Measurements from ENCODE around the gene ST6GALNAC1. TPM values are rescaled to one million over a fixed set of nuclear protein-coding genes. Genes with fewer than 3 reads are reported as not detected.
"Not testable (repeated sequence)": the region's sequence is repeated elsewhere in the genome, so short reads cannot be mapped to it uniquely, and the experiment has no call there.

Gene ST6GALNAC1
- total RNA-seq, 4 donors from 2014 or later: 2.4 to 5.6 TPM; not detected in 2

GRCh38 chr17:76612977-76613851 lies 30.3 kb downstream of the ST6GALNAC1 start:
- TF ChIP-seq POLR2A (IDR thresholded peaks at IDR 0.05) (no peak), CTCF (IDR thresholded peaks at IDR 0.05) (no peak)
- H3K4me3 ChIP-seq (ENCODE audit: low read depth, poor library complexity, severe bottlenecking): no peak overlapping the region
- no peak for DNase-seq (ENCODE audit: low spot score in 2 of 2)
- intact Hi-C loops (cut with DNase I; ENCODE audit: low total_unique reads): no loop called here
- WGBS, 2 donors: 65 to 68% methylated on average over 16 to 17 of the region's 17 CpGs

- 63 to 72% methylated on average over 4 of the region's 4 CpGs for WGBS, 2 donors
- TF ChIP-seq POLR2A (IDR thresholded peaks at IDR 0.05) (no peak), CTCF (IDR thresholded peaks at IDR 0.05) (no peak)
- no peak for DNase-seq (ENCODE audit: low spot score in 2 of 2)
- intact Hi-C loops (cut with DNase I; ENCODE audit: low total_unique reads): no loop called here
- no peak overlapping the region for H3K4me3 ChIP-seq (ENCODE audit: low read depth, poor library complexity, severe bottlenecking)
Measured at GRCh38 chr17:76612465-76612864, 31.1 kb downstream of the ST6GALNAC1 start.

GRCh38 chr17:76611758-76612157 lies 31.8 kb downstream of the ST6GALNAC1 start:
- no peak for DNase-seq (ENCODE audit: low spot score in 2 of 2)
- 81 to 85% methylated on average over 4 of the region's 4 CpGs for WGBS, 2 donors
- TF ChIP-seq POLR2A (IDR thresholded peaks at IDR 0.05) (no peak), CTCF (IDR thresholded peaks at IDR 0.05) (no peak)
- intact Hi-C loops (cut with DNase I; ENCODE audit: low total_unique reads): no loop called here
- no peak overlapping the region for H3K4me3 ChIP-seq (ENCODE audit: low read depth, poor library complexity, severe bottlenecking)

GRCh38 chr17:76611080-76611749 lies 32.3 kb downstream of the ST6GALNAC1 start:
- intact Hi-C loops (cut with DNase I; ENCODE audit: low total_unique reads); DNase-seq (ENCODE audit: low spot score in 2 of 2); H3K4me3 ChIP-seq (ENCODE audit: low read depth, poor library complexity, severe bottlenecking): not testable (repeated sequence)
- WGBS, 2 donors: 67% methylated on average over 13 of the region's 13 CpGs

GRCh38 chr17:76606685-76607084 lies 36.9 kb downstream of the ST6GALNAC1 start:
- H3K4me3 ChIP-seq (ENCODE audit: low read depth, poor library complexity, severe bottlenecking); intact Hi-C loops (cut with DNase I; ENCODE audit: low total_unique reads); DNase-seq (ENCODE audit: low spot score in 2 of 2): not testable (repeated sequence)
- WGBS, 2 donors: 67 to 85% methylated on average over 1 of the region's 1 CpG

GRCh38 chr17:76601065-76601464 lies 42.5 kb downstream of the ST6GALNAC1 start:
- no peak for DNase-seq (ENCODE audit: low spot score in 2 of 2)
- no peak for TF ChIP-seq POLR2A (IDR thresholded peaks at IDR 0.05)
- no peak for TF ChIP-seq CTCF (IDR thresholded peaks at IDR 0.05)
- H3K4me3 ChIP-seq (ENCODE audit: low read depth, poor library complexity, severe bottlenecking): no peak overlapping the region
- intact Hi-C loops (cut with DNase I; ENCODE audit: low total_unique reads): no loop called here
- 71 to 78% methylated on average over 8 of the region's 8 CpGs for WGBS, 2 donors
